HG03025 (cell line): Measurements from ENCODE around the gene FGF6.
"Not testable (repeated sequence)": the region's sequence is repeated elsewhere in the genome, so short reads cannot be mapped to it uniquely, and the experiment has no call there.

Experiments used
- ATAC-seq: cut with Tn5 transposase; IDR thresholded peaks from one replicate; pipeline ENCODE4 v1.9.1; 2021; ENCODE audit warnings: mild to moderate bottlenecking, moderate library complexity; ENCODE audit not compliant: unreplicated experiment, low FRiP score

Gene FGF6

GRCh38 chr12:4445156-4446101, at the start of gene FGF6:
FGF6 (minus strand) TSS chr12:4445815; CDS start chr12:4445570, 245 bp downstream.
- no peak for ATAC-seq

GRCh38 chr12:4490973-4491372, 45.4 kb upstream of the FGF6 start:
- no peak for ATAC-seq

GRCh38 chr12:4489556-4489955, 43.9 kb upstream of the FGF6 start:
- no peak for ATAC-seq

- no peak for ATAC-seq
These were observed 41.4 kb upstream of the FGF6 start for GRCh38 chr12:4486980-4487379.

GRCh38 chr12:4486049-4486699, 40.6 kb upstream of the FGF6 start:
- no peak for ATAC-seq

GRCh38 chr12:4483885-4484823, 38.5 kb upstream of the FGF6 start:
- no peak for ATAC-seq

GRCh38 chr12:4482936-4483335, 37.3 kb upstream of the FGF6 start:
- no peak for ATAC-seq

- ATAC-seq, result no peak
These were observed 33.3 kb upstream of the FGF6 start for GRCh38 chr12:4478933-4479332.

GRCh38 chr12:4477129-4477528, 31.5 kb upstream of the FGF6 start:
- ATAC-seq, result no peak

- no peak for ATAC-seq
These were observed 26.4 kb upstream of the FGF6 start for GRCh38 chr12:4472046-4472445.

GRCh38 chr12:4471256-4471655, 25.6 kb upstream of the FGF6 start:
- no peak for ATAC-seq

- no peak for ATAC-seq
These were observed 23.4 kb upstream of the FGF6 start for GRCh38 chr12:4468994-4469393.

GRCh38 chr12:4460761-4461160, 15.1 kb upstream of the FGF6 start:
- no peak for ATAC-seq

GRCh38 chr12:4455849-4456248, 10.2 kb upstream of the FGF6 start:
- not testable (repeated sequence) for ATAC-seq

- ATAC-seq, result no peak
These were observed 8.8 kb upstream of the FGF6 start for GRCh38 chr12:4454315-4454860.

GRCh38 chr12:4451694-4452093, 6.1 kb upstream of the FGF6 start:
- ATAC-seq, result no peak

GRCh38 chr12:4450551-4451112, 5.0 kb upstream of the FGF6 start:
- no peak for ATAC-seq

GRCh38 chr12:4449851-4450221, 4.2 kb upstream of the FGF6 start:
- ATAC-seq, result no peak

- ATAC-seq, result no peak
These were observed 3.6 kb upstream of the FGF6 start for GRCh38 chr12:4448943-4449850.
